ENCODE data around the gene TUBA4A. TPM values are rescaled to one million over a fixed set of nuclear protein-coding genes. Genes with fewer than 3 reads are reported as not detected.
A peak's percentile ranks its signal among the peaks of the same experiment; 100 is the strongest.

Gene TUBA4A
- total and polyA plus RNA-seq, 2 experiments from 2014 or later, result 44.3 to 77.7 TPM

DNA sequence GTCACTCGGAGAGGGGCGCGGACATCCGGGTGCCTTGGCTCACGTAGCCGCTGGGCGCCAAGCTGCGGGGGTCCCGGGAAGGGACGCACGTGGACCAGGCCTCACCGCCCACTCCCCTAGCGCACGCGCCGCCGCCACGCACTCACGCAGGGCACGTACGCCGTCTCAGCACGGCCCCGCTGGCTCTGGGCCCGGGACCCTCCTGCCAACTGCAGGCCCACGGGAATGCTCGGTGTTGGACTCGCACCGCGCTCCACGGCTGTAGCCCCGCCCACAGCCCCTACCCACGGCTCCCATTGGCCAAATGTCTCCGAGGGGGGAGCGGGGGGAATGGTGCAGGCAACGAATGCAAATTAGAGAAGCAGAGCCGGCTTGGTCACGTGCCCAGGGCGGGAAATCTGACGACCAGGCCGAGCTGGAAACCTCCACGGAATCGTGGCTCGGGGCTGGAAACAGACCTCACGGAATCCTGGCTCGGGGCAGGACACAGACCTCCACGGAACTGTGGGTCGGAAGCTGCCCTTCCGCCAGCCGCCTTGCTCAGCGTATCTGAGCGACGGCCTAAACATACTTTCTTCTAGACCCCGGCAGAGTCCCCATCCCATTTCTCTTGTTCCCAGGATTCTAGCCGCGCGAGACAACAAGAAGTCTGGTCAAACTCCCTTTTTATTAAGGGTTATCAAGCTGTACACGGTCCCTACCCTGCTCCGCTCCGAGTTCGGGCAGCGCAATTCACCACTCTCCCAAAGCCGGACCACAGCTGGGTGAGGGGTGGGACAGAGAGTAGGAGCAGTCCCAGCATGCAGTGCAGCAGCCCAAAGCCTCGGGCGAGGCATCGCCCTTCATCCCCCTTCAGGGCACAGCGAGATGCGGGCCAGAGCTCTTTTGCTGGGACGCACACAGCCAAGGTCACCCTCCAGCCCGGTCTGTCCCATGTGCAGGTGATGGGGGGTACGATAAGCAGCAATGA, 34.7 kb downstream of the TUBA4A start, which contains the start of gene ABCB6:
TSS of gene ABCB6 (minus strand) at position 227 of the 970 bp plus-strand sequence. CDS start 285 bp downstream, outside the sequence.
- Histone ChIP-seq H3K4me2 (peak within 1 kb of the TSS; percentile 90), H3F3A (replicated peaks; ENCODE audit: low read depth) (peaks cover 9% of the 10 kb centered on the region; the same call in 1 of the 2 replicates), H3K4me3 (peak within 1 kb of the TSS; percentile 81), H3K27ac (ENCODE audit: low read depth) (peak within 1 kb of the TSS; percentile 80; the same call in 1 of the 2 replicates), H3K27me3 (ENCODE audit: insufficient read depth) (no peaks in the 10 kb centered on the region), H3K36me3 (ENCODE audit: insufficient read depth) (peaks cover 5% of the 10 kb centered on the region; the same call in 1 of the 2 replicates), H2AFZ (peak within 1 kb of the TSS; percentile 81; the same call in 1 of the 2 replicates), H3K79me2 (replicated peaks; ENCODE audit: insufficient read depth) (no peaks in the 10 kb centered on the region), H3K4me1 (ENCODE audit: insufficient read depth) (peaks cover 17% of the 10 kb centered on the region), H4K20me1 (replicated peaks; ENCODE audit: insufficient read depth) (no peaks in the 10 kb centered on the region; the same call in 1 of the 2 replicates), H3K9me2 (ENCODE audit: insufficient read depth) (no peaks in the 10 kb centered on the region)
- TF ChIP-seq JUNB (IDR thresholded peaks at IDR 0.05; ENCODE audit: unreplicated experiment), result no peak
- TF ChIP-seq EZH2 (IDR thresholded peaks at IDR 0.05; ENCODE audit: low read depth, unreplicated experiment), result no peak
- TF ChIP-seq, protein P1, sequence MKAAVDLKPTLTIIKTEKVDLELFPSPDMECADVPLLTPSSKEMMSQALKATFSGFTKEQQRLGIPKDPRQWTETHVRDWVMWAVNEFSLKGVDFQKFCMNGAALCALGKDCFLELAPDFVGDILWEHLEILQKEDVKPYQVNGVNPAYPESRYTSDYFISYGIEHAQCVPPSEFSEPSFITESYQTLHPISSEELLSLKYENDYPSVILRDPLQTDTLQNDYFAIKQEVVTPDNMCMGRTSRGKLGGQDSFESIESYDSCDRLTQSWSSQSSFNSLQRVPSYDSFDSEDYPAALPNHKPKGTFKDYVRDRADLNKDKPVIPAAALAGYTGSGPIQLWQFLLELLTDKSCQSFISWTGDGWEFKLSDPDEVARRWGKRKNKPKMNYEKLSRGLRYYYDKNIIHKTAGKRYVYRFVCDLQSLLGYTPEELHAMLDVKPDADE (IDR thresholded peaks at IDR 0.05), result peak; percentile 24; the same call in 1 of the 2 replicates
- no peak for TF ChIP-seq ZNF331 (CRISPR knock-in tag; IDR thresholded peaks at IDR 0.05; ENCODE audit: low read depth)
- TF ChIP-seq POLR2AphosphoS5 (IDR thresholded peaks at IDR 0.05; ENCODE audit: low read depth), result peak; percentile 84
- ATAC-seq, result peak; percentile 73
- Mint-ChIP-seq H3K27me3 (ENCODE audit: insufficient read depth, low read depth, poor library complexity) (peaks cover 14% of the 10 kb centered on the region), H3K4me1 (peaks cover 21% of the 10 kb centered on the region), H3K9me3 (no peaks in the 10 kb centered on the region), H3K27ac (peak within 1 kb of the TSS; percentile 95), H3K4me3 (peak within 1 kb of the TSS; percentile 90), H3K36me3 (ENCODE audit: low read depth) (peaks cover 45% of the 10 kb centered on the region)
- peak; percentile 95 for DNase-seq (ENCODE audit: low spot score)

DNA sequence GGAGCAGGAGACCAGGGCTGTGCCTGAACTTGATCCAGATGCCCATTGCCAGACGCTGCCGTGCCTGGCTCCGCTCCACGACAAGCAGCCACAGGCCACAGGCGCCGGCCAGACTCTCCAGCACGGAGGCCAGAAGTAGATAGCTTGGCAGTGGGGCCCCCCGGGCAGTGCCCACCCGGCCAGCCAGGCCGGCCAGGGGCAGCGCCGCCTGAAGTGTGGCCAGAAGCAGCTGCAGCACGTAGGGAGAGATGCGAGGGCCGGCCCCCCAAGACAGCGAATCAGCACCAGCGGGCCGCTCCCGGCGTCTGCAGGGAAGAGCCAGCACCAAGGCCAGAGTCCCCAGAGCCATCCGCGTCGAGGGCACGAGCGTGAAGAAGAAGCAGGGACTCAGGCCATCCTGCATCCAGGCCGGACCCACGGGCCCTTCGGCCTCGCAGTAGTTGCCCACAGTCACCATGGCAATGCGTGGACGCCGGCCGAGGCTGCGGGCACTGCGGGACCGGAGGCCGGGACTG, 35.4 kb downstream of the TUBA4A start:
- peaks cover 17% of the 10 kb centered on the region for H3K4me1 ChIP-seq (ENCODE audit: insufficient read depth)
- peak overlapping the region; percentile 81 for H3K4me3 ChIP-seq
- H2AFZ ChIP-seq, result peak overlapping the region; percentile 81; the same call in 1 of the 2 replicates
- no peak for TF ChIP-seq EZH2 (IDR thresholded peaks at IDR 0.05; ENCODE audit: low read depth, unreplicated experiment)
- TF ChIP-seq ZNF331 (CRISPR knock-in tag; IDR thresholded peaks at IDR 0.05; ENCODE audit: low read depth), result no peak
- TF ChIP-seq, protein P2, sequence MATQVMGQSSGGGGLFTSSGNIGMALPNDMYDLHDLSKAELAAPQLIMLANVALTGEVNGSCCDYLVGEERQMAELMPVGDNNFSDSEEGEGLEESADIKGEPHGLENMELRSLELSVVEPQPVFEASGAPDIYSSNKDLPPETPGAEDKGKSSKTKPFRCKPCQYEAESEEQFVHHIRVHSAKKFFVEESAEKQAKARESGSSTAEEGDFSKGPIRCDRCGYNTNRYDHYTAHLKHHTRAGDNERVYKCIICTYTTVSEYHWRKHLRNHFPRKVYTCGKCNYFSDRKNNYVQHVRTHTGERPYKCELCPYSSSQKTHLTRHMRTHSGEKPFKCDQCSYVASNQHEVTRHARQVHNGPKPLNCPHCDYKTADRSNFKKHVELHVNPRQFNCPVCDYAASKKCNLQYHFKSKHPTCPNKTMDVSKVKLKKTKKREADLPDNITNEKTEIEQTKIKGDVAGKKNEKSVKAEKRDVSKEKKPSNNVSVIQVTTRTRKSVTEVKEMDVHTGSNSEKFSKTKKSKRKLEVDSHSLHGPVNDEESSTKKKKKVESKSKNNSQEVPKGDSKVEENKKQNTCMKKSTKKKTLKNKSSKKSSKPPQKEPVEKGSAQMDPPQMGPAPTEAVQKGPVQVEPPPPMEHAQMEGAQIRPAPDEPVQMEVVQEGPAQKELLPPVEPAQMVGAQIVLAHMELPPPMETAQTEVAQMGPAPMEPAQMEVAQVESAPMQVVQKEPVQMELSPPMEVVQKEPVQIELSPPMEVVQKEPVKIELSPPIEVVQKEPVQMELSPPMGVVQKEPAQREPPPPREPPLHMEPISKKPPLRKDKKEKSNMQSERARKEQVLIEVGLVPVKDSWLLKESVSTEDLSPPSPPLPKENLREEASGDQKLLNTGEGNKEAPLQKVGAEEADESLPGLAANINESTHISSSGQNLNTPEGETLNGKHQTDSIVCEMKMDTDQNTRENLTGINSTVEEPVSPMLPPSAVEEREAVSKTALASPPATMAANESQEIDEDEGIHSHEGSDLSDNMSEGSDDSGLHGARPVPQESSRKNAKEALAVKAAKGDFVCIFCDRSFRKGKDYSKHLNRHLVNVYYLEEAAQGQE (IDR thresholded peaks at IDR 0.05; ENCODE audit: unreplicated experiment), result peak; percentile 71
- TF ChIP-seq POLR2AphosphoS5 (IDR thresholded peaks at IDR 0.05; ENCODE audit: low read depth), result no peak
- no peak for TF ChIP-seq ZNF114 (CRISPR knock-in tag; IDR thresholded peaks at IDR 0.05)
- TF ChIP-seq, protein P3, sequence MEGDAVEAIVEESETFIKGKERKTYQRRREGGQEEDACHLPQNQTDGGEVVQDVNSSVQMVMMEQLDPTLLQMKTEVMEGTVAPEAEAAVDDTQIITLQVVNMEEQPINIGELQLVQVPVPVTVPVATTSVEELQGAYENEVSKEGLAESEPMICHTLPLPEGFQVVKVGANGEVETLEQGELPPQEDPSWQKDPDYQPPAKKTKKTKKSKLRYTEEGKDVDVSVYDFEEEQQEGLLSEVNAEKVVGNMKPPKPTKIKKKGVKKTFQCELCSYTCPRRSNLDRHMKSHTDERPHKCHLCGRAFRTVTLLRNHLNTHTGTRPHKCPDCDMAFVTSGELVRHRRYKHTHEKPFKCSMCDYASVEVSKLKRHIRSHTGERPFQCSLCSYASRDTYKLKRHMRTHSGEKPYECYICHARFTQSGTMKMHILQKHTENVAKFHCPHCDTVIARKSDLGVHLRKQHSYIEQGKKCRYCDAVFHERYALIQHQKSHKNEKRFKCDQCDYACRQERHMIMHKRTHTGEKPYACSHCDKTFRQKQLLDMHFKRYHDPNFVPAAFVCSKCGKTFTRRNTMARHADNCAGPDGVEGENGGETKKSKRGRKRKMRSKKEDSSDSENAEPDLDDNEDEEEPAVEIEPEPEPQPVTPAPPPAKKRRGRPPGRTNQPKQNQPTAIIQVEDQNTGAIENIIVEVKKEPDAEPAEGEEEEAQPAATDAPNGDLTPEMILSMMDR (conservative IDR thresholded peaks at IDR 0.05; ENCODE audit: low read depth in 2 of 2), result no peak
- H3K36me3 ChIP-seq (ENCODE audit: insufficient read depth), result peaks cover 5% of the 10 kb centered on the region; the same call in 1 of the 2 replicates
- no peaks in the 10 kb centered on the region for H3K79me2 ChIP-seq (replicated peaks; ENCODE audit: insufficient read depth)
- H3F3A ChIP-seq (replicated peaks; ENCODE audit: low read depth), result peaks cover 9% of the 10 kb centered on the region; the same call in 1 of the 2 replicates
- Mint-ChIP-seq H3K4me3 (peak overlapping the region; percentile 90), H3K36me3 (ENCODE audit: low read depth) (peaks cover 42% of the 10 kb centered on the region), H3K27ac (peak overlapping the region; percentile 95), H3K4me1 (peaks cover 21% of the 10 kb centered on the region), H3K9me3 (no peaks in the 10 kb centered on the region), H3K27me3 (ENCODE audit: insufficient read depth, low read depth, poor library complexity) (peaks cover 15% of the 10 kb centered on the region)
- H3K27ac ChIP-seq (ENCODE audit: low read depth), result no peak overlapping the region
- peak; percentile 81 for ATAC-seq
- no peaks in the 10 kb centered on the region for H3K9me2 ChIP-seq (ENCODE audit: insufficient read depth)
- DNase-seq (ENCODE audit: low spot score), result peak; percentile 85
- no peaks in the 10 kb centered on the region for H3K27me3 ChIP-seq (ENCODE audit: insufficient read depth)
- H3K4me2 ChIP-seq, result peak overlapping the region; percentile 90
- H4K20me1 ChIP-seq (replicated peaks; ENCODE audit: insufficient read depth), result no peaks in the 10 kb centered on the region; the same call in 1 of the 2 replicates
